WI38 (cell line): ENCODE data around the gene EVA1C.

ENCODE experiments used
- H3K4me3 ChIP-seq: 2 replicates; pipeline ENCODE4 v1.5.1; 2011; ENCODE audit warnings: low read depth, mild to moderate bottlenecking, control low read depth, low read length
- TF ChIP-seq, protein P1 (sequence below): IDR thresholded peaks from 2 replicates; pipeline ENCODE4 v1.5.1; 2012; ENCODE audit warnings: low read depth, mild to moderate bottlenecking, control low read depth, low read length

The EVA1C gene

DNA sequence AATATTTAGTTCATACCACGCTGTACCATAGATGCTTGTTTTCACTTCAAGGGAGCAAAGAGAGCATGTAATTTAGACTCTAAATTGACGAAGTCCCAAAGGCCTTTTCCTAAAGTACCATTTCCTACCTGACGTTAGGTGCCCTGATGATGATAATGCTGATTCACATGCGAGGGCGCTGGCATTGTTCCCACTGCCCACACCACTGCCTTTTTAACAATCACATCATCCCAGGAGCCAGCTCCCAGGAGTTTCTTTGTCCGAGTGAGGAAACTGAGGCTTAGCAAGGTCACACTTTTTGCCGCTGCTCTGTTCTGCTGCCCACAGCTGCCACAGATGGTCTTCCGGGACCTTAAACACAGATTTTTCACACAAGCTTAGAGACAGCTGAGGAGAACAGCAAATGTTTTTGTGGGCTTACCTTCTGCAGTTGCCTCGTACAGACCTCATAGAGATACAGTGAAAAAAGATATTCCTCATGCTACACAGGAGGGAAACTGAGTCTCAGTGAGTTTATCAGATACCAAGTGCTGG is 69.4 kb downstream of the EVA1C start:
- no peak overlapping the region for H3K4me3 ChIP-seq
- TF ChIP-seq, protein P1, sequence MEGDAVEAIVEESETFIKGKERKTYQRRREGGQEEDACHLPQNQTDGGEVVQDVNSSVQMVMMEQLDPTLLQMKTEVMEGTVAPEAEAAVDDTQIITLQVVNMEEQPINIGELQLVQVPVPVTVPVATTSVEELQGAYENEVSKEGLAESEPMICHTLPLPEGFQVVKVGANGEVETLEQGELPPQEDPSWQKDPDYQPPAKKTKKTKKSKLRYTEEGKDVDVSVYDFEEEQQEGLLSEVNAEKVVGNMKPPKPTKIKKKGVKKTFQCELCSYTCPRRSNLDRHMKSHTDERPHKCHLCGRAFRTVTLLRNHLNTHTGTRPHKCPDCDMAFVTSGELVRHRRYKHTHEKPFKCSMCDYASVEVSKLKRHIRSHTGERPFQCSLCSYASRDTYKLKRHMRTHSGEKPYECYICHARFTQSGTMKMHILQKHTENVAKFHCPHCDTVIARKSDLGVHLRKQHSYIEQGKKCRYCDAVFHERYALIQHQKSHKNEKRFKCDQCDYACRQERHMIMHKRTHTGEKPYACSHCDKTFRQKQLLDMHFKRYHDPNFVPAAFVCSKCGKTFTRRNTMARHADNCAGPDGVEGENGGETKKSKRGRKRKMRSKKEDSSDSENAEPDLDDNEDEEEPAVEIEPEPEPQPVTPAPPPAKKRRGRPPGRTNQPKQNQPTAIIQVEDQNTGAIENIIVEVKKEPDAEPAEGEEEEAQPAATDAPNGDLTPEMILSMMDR: no peak

DNA sequence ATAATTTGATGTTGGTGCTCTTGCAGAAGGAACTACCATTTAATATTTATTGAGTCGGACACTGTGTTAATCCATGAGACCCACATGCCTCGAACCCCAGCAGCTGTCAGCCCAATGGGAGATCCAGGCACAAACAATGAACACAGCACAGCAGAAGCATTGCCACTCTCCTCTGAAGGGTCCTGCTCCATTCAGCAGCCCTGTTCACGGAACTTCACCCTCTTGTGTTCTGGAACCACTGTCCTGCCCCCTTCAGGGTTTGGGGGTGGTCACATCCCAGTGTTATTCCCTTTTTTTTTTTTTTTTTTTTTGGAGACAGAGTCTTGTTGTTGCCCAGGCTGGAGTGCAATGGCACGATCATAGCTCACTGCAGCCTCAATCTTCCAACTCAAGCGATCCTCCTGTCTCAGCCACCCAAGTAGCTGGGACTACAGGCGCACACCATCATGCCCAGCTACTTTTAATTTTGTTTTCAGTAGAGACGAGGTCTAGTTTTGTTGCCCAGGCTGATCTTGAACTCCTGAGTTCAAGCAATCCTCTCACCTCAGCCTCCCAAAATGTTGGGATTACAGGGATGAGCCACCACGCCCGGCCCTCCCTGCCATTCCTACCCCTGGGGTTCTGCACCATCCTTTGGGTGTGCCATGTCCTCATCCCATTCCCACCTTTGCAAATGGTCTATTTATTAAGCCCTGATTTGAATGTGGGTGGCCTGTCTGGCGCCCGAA is 70.2 kb downstream of the EVA1C start:
- no peak overlapping the region for H3K4me3 ChIP-seq
- TF ChIP-seq, protein P1: no peak

DNA sequence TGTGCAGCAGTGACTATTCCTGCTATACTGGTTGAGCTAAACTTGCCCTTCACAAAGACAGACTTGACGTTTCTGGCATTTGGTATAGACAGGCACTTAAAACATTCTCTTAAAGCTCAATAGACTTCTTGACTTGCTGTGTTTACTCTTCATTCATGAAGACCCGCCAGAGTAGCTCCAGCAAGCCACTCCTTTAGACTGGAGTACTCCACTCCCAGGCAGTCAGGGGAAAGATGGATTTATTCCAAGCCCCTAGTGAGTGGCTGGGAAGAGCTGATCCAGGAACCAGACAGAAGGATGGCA is 70.7 kb downstream of the EVA1C start:
- TF ChIP-seq, protein P1: no peak
- H3K4me3 ChIP-seq: no peak overlapping the region

DNA sequence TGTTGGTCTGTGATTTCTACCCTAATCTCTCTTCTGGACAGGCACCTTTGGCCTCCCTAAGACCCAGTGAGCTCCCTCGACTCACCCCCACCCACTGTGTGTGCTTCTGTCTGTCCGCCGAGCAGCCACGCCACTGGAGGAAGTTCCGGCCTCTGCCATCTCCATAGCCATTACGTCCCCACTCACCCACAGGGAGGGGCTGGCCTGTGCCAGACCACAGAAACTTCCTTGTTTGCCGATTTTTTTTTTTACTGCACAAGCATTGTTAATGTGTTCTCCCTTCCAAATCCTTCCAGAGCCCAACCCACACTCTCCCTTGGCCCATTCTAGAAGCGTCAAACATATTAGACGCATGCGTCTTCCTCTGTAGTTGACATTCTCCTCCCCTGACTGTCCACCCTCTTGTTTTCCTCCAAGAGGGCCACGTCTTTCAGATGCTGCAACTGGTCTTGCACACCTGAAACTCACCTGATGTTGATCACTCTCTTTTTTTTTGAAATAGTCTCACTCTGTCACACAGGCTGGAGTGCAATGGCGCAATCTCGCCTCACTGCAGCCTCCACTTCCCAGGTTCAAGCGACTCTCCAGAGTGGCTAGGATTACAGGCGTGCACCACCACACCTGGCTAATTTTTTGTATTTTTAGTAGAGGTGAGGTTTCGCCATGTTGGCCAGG is 72.3 kb downstream of the EVA1C start:
- no peak overlapping the region for H3K4me3 ChIP-seq
- TF ChIP-seq, protein P1: no peak

DNA sequence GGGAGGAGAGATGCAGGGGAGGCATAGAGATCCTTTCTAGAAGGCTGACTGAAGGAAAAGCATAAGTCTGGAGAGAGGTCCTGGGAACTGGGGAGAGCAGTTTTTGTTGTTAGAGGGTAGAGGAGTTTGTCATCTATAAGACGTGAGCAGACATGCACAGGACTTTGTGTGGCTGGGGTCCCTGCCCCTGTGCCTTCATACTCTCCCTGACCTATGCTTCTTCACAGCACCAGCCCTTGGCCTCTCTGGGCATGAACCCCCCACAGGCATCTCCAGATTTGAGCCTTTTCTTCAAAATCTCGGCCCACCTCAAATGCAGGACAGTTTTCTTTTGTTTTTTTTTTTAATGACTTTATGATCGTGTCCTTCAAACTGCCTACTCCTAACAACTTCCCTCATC is 79.9 kb downstream of the EVA1C start:
- H3K4me3 ChIP-seq: no peak overlapping the region
- TF ChIP-seq, protein P1: no peak

DNA sequence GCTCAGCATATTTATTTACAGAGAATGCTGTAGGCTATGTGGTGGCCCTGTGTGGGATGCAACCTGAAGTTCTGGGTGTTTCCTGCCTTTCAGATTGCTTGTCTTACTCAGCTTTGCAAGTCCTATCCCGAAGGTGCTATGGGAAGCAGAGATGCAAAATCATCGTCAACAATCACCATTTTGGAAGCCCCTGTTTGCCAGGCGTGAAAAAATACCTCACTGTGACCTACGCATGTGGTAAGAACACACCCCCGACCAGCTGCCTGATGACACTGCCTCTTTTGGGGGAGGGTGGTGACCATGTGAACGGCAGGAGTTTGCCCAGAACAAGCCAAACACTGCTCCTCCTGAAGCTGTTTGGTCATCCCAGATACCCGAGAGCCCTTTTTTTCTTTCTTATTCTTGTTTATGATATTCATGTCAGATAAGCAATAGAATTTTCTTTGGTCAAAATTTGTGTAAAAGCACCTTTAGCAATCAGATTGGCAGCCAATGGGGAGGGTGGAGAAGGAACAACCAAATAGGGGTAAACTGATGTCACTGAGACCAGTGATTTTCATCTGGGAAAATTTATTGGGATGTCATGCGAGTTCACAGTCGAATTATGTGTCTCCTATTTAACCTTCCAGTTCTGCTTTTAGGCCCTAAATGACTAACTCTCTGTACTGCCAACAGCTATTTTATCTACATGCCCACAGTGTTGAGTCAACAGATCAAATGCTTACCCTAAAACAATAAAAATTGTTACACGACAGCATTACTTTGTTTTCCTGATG is 82.6 kb downstream of the EVA1C start:
- H3K4me3 ChIP-seq: no peak overlapping the region
- TF ChIP-seq, protein P1: no peak
